MM.1S (cell line): ENCODE measurements around the gene IFNB1.

ENCODE experiments used
- DNase-seq: peaks from one replicate; pipeline ENCODE4 v3.0.0-alpha.2; 2015
- H2AFZ ChIP-seq: fragments of 300-600 bp; sonication (generic); 2 replicates; pipeline ENCODE4 v1.6.0; 2016; ENCODE audit warnings: antibody characterized with exemption, low read length
- H3F3A ChIP-seq: fragments of 300-600 bp; sonication (generic); 2 replicates; pipeline ENCODE4 v1.6.1; 2016; ENCODE audit warnings: mild to moderate bottlenecking, antibody characterized with exemption, low read length, moderate library complexity, mixed read lengths; ENCODE audit not compliant: insufficient read depth
- H3K27ac ChIP-seq: fragments of 300-600 bp; sonication (generic); 2 replicates; pipeline ENCODE4 v1.5.1; 2016; ENCODE audit warnings: mild to moderate bottlenecking, low read length
- H3K27me3 ChIP-seq: fragments of 300-600 bp; sonication (generic); replicated peaks from 2 replicates; pipeline ENCODE4 v1.6.0; 2016; ENCODE audit warnings: low read length; ENCODE audit not compliant: insufficient read depth
- H3K36me3 ChIP-seq: fragments of 300-600 bp; sonication (generic); replicated peaks from 2 replicates; pipeline ENCODE4 v1.6.1; 2016; ENCODE audit warnings: mild to moderate bottlenecking, low read length, mixed read lengths; ENCODE audit not compliant: insufficient read depth
- H3K4me1 ChIP-seq: fragments of 300-600 bp; sonication (generic); 2 replicates; pipeline ENCODE4 v1.6.1; 2016; ENCODE audit warnings: low read length, mixed read lengths
- H3K4me2 ChIP-seq: fragments of 300-600 bp; sonication (generic); 2 replicates; pipeline ENCODE4 v1.6.0; 2016; ENCODE audit warnings: low read depth, low read length
- H3K4me3 ChIP-seq: fragments of 300-600 bp; sonication (generic); 2 replicates; pipeline ENCODE4 v1.5.1; 2016; ENCODE audit warnings: low read length, mixed read lengths
- H3K79me2 ChIP-seq: fragments of 300-600 bp; sonication (generic); 2 replicates; pipeline ENCODE4 v1.6.1; 2016; ENCODE audit warnings: mixed run types, low read length, mixed read lengths
- H3K9ac ChIP-seq: fragments of 300-600 bp; sonication (generic); 2 replicates; pipeline ENCODE4 v1.6.1; 2016; ENCODE audit warnings: low read length, mixed read lengths
- H3K9me2 ChIP-seq: fragments of 300-600 bp; sonication (generic); replicated peaks from 2 replicates; pipeline ENCODE4 v1.6.1; 2016; ENCODE audit warnings: mild to moderate bottlenecking, low read length, mixed read lengths; ENCODE audit not compliant: insufficient read depth
- H3K9me3 ChIP-seq: fragments of 300-600 bp; sonication (generic); replicated peaks from 2 replicates; pipeline ENCODE4 v1.6.1; 2016; ENCODE audit warnings: mild to moderate bottlenecking, low read length, mixed read lengths; ENCODE audit not compliant: insufficient read depth
- H4K20me1 ChIP-seq: fragments of 300-600 bp; sonication (generic); 2 replicates; pipeline ENCODE4 v1.6.1; 2016; ENCODE audit warnings: mild to moderate bottlenecking, low read length, moderate library complexity, mixed read lengths; ENCODE audit not compliant: insufficient read depth
- CTCF ChIP-seq: fragments of 300-600 bp; sonication (generic); IDR thresholded peaks from 2 replicates; pipeline ENCODE4 v1.5.1; 2016; ENCODE audit warnings: antibody characterized with exemption, low read length, mixed read lengths
- EZH2 ChIP-seq: fragments of 300-600 bp; sonication (generic); optimal IDR thresholded peaks from 2 replicates; pipeline ENCODE3; 2017; ENCODE audit warnings: low read depth, mild to moderate bottlenecking, antibody characterized with exemption, low read length, mixed read lengths
- EZH2phosphoT487 ChIP-seq: fragments of 300-600 bp; sonication (generic); IDR thresholded peaks from 2 replicates; pipeline ENCODE4 v1.6.1; 2018; ENCODE audit warnings: antibody characterized with exemption, low read length

Gene IFNB1

GRCh38 chr9:21080793-21081192 lies 3.1 kb upstream of the IFNB1 start:
- Histone ChIP-seq H3K36me3 (no peaks in the 10 kb centered on the region), H3K4me1 (no peaks in the 10 kb centered on the region)

GRCh38 chr9:21078702-21079101 lies 960 bp upstream of the IFNB1 start:
- H3K9ac ChIP-seq = no peak overlapping the region
- no peaks in the 10 kb centered on the region for H4K20me1 ChIP-seq
- no peaks in the 10 kb centered on the region for H3K4me1 ChIP-seq
- no peak overlapping the region for H2AFZ ChIP-seq
- no peaks in the 10 kb centered on the region for H3F3A ChIP-seq
- no peak for TF ChIP-seq EZH2phosphoT487
- 0 out of 2 replicates have a peak, but pooled peaks have one; percentile 16 for TF ChIP-seq CTCF
- no peak overlapping the region for H3K4me3 ChIP-seq
- no peak overlapping the region for H3K4me2 ChIP-seq
- no peaks in the 10 kb centered on the region for H3K27me3 ChIP-seq
- H3K9me3 ChIP-seq = no peaks in the 10 kb centered on the region
- DNase-seq = no peak
- H3K9me2 ChIP-seq = no peaks in the 10 kb centered on the region
- no peak overlapping the region for H3K27ac ChIP-seq
- no peaks in the 10 kb centered on the region for H3K79me2 ChIP-seq
- no peaks in the 10 kb centered on the region for H3K36me3 ChIP-seq

More at GRCh38 chr9:21080793-21081192, 3.1 kb upstream of the IFNB1 start:
- Histone ChIP-seq H2AFZ (no peak overlapping the region), H3K27ac (no peak overlapping the region), H3K4me2 (no peak overlapping the region), H3K9me3 (no peaks in the 10 kb centered on the region), H3F3A (no peaks in the 10 kb centered on the region), H3K4me3 (no peak overlapping the region), H3K79me2 (no peaks in the 10 kb centered on the region), H3K27me3 (no peaks in the 10 kb centered on the region), H3K9ac (no peak overlapping the region), H4K20me1 (no peaks in the 10 kb centered on the region), H3K9me2 (no peaks in the 10 kb centered on the region)
- no peak for DNase-seq
- TF ChIP-seq EZH2 (no peak), EZH2phosphoT487 (no peak), CTCF (no peak)

- no peak overlapping the region for H2AFZ ChIP-seq
- no peaks in the 10 kb centered on the region for H3K9me2 ChIP-seq
- H3K4me1 ChIP-seq = no peaks in the 10 kb centered on the region
- no peak overlapping the region for H3K4me3 ChIP-seq
- H3K9me3 ChIP-seq = no peaks in the 10 kb centered on the region
- no peaks in the 10 kb centered on the region for H4K20me1 ChIP-seq
- H3K79me2 ChIP-seq = no peaks in the 10 kb centered on the region
- no peak for DNase-seq
- H3K27ac ChIP-seq = no peak overlapping the region
- TF ChIP-seq EZH2phosphoT487 (no peak), EZH2 (no peak), CTCF (no peak)
- H3K36me3 ChIP-seq = no peaks in the 10 kb centered on the region
- H3K27me3 ChIP-seq = no peaks in the 10 kb centered on the region
- H3K4me2 ChIP-seq = no peak overlapping the region
- no peaks in the 10 kb centered on the region for H3F3A ChIP-seq
- no peak overlapping the region for H3K9ac ChIP-seq
Observed at GRCh38 chr9:21075484-21075883, 2.3 kb downstream of the IFNB1 start.
